A172 (cell line): Measurements from ENCODE around the gene LRRTM4. TPM values are rescaled to one million over a fixed set of nuclear protein-coding genes. Genes with fewer than 3 reads are reported as not detected.
"Not testable (repeated sequence)": the region's sequence is repeated elsewhere in the genome, so short reads cannot be mapped to it uniquely, and the experiment has no call there.

Source experiments
- DNase-seq: peaks from one replicate; pipeline ENCODE4 v3.0.0-alpha.2; 2015; ENCODE audit warnings: low spot score
- total RNA-seq: library from RNA; depleted of rRNA; stranded (reverse); fragments of >200 nt; shearing (Covaris generic); gene quantifications from 2 replicates; pipeline ENCODE4 v1.2.3, GENCODE V29; 2014

LRRTM4 gene
- total RNA-seq, 1 experiment from 2014 or later, result 0.12 TPM

DNA sequence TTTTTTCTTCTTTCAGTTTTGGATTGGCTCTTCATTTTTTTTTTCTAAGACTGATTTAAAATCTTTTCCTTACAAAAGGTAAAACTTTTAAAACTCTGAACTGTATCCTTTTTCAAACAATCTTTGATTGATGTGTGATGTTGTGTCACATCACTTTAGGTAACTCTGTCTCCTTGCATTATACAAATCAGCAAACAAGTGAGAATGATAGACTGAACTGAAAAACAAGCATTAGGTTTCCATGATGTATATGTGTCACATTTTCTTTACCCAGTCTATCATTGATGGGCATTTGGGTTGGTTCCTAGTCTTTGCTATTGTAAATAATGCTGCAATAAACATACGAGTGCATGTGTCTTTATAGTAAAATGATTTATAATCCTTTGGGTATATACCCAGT is 655.7 kb downstream of the LRRTM4 start:
- DNase-seq, result no peak

DNA sequence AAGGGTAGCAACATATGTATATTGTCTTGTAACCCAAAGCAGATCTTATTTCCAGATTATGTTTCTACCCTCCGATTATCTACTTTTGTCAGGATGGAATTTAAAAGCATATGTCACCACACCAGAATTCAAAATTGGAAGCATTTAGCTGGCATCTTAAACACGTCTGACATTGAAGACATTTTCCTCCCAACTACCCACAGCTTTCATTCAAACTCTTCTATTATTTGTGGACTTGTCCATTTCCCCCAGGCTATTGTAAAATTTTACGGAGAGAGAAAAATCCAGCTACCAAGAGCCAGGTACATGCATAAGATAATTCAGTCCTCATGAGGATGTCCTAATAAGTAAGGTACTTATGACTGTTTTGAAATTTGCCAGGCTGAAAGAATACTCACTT is 659.3 kb downstream of the LRRTM4 start:
- no peak for DNase-seq

DNA sequence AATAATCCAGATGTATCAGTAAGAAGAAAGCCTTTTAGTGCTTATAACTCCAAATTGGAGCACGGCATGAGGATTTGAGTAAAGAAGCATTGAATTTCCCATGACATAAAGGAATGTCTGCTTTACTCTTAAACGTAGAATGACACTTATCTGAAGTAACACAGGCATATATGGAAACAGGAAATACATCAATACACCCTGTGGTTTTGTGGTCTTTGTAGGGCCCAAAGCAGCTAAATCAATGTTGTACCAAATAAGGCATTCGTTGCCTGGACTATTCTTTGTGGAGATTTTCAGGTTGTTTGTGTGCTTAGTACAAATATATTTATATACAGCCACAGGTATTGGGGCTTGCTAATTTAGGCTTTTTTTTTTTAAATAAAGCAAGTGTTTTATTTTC is 660.5 kb downstream of the LRRTM4 start:
- no peak for DNase-seq

DNA sequence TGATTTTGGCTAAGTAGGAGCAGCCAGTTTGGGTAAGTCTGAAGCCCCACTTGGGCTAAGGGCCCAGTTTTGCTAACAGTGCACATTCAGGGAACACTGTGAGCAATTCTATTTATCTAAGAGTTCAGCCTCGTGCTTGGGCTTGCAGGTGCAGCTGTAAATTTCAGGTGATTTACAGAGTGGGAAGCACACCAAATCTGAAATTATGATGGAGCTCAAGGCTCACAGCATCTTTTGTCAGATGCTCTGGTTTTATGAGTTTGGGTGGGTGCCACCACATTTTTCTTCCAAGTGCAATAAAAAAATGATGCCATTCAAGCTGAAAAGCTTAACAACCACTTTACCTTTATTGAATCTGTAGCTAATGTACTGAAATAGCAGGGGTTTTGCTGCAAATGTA is 671.2 kb downstream of the LRRTM4 start:
- DNase-seq, result no peak

DNA sequence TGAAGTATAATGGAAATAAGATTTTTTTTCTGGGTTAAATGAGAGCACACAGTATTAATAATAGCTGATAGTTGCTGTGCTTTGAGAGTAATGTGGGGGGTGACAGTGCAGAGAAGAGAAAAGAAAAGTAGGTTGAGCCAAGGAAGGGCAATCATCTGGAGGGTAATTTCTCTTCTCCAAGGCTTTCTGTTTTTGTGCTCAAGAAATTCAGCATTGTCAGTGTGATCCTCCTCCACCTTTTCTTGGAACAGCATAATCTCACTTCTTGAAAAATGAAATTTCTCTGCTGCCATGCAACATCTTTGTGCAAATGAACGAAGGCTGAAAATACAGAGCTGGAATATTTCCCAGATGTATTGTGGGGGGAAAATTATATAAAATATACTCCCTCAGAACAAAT is 673.1 kb downstream of the LRRTM4 start:
- no peak for DNase-seq

DNA sequence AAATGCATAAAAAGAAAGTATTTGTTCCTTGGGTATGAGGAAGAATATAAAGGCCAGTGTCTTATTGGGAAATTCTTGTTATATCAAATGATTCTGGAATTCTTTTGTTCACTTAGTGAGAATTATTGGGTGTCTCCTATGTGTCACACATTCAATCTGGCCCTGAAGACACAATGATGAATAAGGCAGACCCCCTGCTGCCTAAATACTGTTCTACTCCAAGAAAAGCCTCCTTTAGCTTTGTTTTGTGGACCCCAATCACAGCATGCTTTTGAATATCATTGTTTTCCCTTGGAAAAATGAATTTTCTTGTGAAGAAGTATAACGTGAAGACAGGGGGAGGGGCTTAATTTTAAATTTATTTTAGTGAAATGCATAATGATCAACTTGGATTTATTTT is 682.4 kb downstream of the LRRTM4 start:
- DNase-seq, result no peak

DNA sequence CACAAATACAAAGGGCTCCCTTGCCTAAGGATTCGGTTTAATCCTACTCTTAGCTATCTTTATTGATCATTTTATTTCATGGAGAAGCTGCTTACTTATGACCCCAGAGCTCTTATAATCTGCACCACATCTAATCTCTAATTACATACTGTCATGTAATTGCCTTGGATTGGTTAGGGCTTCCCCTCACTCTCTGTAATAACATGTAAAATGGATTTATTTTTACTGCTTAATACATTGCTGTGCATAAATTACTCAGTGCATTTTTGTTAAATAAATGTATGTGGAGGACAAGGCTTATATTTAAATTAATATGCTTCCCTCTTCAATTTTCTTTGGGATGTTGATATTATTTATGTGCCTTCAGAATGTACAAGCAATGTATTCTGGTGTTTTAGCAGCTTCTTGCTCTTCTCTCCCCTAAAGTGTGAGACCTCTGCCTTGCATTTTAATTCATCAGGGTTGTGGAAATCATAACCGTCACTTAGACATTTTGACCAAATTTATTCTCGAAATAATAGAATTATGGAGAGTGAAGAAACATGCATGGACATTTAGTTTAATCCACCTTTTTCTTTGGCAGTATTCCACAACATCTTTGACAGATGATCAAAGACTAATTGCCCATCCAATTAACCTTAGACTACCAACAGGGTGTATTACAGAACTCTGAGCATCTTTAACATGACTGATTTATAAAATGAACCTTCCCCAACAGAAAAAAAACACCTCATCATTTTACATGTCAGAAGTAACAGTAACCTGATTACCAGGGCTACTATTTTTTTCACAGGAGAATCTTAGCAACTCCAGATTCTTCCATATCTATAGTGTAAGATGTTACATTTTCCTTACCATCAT is 692.6 kb downstream of the LRRTM4 start:
- no peak for DNase-seq

DNA sequence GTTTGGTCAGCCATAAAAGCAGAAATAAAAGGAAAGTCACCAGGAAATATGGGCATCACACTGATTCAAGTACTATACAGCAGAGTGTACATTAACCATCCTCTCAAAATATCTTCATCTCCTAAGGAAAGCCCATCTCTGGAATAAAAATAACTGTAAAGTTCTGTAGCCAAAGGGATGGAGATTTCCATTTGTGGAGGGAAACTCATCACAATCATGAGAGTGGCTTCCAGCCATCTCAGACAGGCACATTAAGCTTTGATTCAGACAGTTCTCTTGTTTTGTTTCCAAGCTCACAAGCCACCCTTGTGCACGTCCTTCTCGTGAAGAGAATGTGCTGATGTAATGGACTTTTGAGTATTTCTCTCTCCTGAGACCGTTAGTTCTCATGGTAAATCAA is 695.5 kb downstream of the LRRTM4 start:
- no peak for DNase-seq

DNA sequence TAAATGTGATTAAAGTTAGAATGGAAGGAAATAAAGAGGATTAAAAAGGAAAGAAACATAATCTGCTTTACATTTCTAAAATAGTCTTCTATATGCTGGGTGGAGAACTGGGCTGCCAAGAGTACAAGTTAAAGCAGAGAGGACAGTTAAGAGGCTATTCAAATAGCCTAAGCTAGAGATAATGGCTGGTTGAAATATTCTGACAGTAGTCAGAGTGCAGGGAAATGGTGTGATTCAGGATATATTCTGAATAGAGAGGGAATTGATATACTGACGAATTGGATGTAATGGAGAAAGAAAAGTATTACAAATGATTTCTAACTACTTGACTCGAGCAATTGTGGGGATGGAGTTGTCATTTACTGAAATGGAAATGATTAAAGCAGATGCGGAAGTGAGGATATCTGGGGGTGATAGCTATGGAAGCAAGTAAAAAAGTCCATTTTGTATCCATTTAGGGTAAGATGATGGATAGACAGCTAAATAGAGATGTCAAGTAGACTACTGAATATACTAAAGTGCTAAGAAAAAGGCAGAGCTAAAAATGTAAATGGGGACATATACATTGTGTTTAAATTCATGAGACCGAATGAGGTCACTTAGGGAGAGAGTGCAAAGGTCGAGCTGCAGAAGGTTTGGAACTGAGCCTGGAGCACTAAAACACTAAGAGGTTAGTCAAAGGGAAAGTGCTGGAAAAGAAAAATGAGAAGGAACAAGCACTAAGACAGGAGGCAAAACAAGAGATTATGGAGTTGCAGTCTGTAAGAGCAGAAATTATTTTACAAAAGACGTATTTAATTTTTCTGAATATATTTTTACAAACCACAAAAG is 696.8 kb downstream of the LRRTM4 start:
- no peak for DNase-seq

DNA sequence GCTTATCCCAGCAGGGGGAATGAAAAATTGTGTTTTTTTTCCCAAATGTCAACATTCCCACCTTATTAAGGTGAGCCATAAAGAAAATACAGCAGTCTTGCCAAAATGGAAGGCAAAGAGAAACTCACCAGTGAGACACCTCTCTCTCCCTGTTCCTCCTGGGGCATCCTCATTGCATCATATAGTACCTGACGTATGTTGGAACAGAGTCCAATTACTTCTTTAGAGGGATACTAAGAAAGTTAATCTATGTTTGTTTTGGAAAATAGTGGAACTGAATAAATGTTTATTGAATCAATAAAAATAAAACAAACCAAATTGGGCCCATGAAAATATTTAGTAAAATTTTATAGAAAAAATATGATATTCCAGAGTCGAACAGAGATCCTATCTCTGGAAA is 700.4 kb downstream of the LRRTM4 start:
- DNase-seq, result no peak

DNA sequence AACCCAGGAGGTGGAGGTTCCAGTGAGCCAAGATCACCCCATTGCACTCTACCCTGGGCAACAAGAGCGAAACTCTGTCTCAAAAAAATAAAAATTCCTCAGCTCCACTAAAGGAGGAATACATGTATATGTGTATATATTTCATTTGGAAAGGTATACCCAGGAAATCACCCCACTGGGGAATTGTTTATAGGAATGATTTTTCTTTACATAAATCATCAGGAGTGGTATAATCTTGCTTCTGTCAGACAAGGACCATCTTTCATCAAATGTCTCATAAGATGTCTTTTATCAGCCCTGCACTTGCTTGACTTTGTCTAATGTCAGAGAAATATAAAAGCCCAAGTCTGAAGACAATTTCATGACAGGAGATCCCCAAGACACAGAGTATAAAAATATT is 709.1 kb downstream of the LRRTM4 start:
- DNase-seq, result no peak

DNA sequence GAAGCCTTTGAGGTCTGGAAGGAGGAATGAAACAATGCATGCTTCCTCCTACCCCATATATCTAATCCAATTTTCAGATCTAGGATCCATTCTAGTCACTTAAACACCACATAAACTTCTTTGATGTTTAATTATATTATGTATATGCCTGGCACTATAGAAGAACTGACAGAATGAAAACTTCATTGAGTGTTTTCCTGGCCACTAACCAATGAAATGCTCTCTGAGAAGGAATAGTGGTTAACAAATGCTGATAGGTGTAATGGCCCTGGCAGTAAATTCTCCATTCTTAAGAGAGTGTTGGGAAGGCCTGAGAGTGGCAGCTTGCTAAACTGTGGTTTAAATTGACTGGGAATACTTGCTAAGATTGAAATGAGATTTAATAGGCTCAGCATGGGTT is 710.0 kb downstream of the LRRTM4 start:
- no peak for DNase-seq

DNA sequence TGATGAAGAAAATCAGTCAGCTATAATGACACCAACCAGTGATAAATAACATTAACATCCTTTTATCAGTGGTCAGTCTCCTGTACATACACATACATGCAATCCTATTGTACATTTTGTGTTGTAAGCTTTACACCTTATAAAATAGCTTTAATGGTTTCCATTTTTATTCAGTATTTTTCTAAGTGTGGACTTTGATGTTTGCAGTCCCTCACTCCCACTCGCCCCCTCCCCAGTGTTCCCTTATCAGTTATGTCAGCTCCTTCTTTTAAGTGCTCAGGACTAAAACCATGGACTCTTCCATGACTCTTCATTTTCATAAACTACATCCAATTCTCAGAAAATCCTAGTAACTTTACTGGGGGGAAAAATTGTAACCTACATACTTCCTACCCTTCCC is 713.0 kb downstream of the LRRTM4 start:
- no peak for DNase-seq

DNA sequence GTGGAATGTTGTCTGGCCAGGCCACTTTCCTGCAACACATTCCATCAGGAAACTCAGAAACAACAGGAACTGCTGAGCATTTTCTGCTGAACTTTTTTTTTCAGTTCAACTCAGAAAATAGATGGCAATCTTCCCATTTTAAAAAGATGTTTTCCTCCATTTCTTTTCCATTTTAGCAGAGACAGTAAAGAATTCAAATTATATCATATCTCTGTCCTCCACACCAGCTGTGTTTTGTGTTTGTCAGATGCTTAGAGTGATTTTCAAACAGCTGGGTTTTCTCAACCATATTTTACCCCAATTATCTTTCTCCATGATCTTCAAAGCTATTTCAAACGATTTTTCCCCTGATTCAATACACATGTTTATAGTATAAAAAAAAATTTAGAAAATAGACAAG is 713.4 kb downstream of the LRRTM4 start:
- no peak for DNase-seq

DNA sequence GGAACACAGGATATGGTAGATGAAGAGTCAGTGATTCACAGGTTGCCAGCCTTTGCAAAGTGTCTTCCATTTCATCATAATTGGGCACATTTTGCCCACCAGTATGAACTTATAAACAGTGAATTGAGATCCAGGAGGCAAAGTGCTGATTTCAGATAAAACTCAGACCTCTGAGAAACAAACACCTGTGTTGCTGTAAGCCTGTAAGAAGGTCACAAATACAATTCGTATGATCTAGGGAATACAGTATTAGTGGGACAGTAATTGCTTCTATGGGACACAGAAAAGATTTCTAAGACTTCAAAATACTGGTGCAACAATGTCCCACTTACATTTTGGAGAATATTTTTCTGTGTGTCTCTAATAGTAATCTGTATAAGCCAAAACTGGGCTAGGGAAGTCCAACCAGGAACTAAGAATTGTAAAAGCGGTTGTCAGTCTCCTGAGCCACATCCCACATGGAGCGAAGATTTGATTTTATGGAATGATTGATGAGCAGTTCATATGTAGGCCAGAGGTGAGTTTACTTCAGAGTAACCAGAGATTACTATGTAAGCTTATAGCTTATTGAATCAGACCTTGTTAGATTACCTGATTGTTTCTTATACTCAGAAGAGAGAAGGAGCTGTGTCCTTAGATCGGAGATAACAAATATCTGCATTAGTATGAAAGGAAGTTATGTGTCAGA is 728.4 kb downstream of the LRRTM4 start:
- no peak for DNase-seq

DNA sequence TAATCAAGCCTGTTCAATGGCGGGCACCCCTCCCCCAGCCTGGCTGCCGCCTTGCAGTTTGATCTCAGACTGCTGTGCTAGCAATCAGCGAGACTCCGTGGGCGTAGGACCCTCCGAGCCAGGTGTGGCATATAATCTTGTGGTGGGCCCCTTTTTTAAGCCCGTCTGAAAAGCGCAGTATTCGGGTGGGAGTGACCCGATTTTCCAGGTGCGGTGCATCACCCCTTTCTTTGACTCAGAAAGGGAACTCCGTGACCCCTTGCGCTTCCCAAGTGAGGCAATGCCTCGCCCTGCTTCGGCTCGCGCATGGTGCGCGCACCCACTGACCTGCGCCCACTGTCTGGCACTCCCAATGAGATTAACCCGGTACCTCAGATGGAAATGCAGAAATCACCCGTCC is 740.9 kb downstream of the LRRTM4 start:
- DNase-seq, result not testable (repeated sequence)

DNA sequence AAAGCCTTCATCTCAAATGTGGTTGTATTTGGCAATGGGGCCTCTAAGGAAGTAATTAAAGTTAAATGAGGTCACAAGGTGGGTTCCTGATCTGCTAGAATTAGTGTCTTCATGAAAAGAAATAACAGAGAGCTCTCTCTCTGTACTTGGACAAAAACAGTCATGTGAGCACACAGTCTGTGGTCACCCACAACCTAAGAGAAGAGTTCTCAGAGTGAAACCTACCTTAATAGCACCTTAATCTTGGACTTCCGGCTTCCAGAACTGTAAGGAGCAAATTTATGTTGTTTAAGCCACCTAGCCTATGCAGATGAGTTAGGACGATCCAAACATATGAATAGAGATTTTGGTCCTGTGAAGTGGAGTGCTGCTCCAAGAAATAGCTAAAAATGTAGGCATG is 758.9 kb downstream of the LRRTM4 start:
- no peak for DNase-seq

DNA sequence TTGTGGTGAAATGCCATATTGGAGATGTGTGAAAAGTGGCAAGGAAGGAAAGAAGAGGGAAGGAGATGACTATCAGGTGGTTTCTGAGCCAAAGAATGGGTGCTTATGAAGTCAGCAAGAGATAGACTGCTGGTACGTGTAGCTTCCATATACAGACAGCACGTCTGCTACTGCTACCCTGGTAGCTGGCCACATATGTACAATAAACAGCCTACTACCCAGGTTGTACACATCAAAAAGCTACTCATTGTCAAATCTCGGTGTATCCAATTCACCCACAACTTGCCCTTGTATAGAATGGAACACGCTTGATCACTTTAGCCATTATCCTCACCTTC is 761.8 kb downstream of the LRRTM4 start:
- DNase-seq, result no peak

DNA sequence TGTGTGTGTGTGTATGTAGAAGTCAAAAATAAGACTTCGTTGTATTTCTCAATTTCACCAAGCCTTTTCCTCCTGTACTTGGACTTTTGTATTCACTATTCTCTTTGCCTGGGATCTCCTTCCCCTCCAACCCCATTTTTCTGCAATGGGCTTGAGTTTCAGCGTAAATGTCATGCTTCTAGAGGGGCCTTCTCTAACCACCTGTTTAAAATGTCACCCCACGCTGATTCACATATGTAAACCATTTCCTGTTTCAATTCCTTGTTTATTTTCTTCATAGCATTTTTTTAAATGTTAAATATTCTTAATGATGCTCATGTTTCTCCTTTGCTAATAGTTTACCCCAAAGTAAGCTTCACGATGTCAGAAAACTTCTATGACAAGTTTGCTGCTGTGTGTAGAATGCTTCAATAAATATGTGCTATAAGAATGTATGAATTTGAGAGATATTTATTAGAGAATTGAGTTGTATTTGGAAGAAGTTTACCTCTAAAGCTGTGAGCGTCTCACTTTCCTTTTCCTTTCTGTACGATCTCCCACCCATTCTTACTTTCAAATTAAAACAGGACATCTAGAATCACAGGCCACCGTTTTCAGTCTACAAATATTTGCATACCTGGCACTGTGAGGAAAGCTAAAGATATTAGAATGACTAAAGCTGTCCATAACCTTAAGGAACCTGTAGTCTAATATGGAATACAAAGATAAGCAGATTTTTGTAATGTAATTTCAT is 762.4 kb downstream of the LRRTM4 start:
- DNase-seq, result no peak

DNA sequence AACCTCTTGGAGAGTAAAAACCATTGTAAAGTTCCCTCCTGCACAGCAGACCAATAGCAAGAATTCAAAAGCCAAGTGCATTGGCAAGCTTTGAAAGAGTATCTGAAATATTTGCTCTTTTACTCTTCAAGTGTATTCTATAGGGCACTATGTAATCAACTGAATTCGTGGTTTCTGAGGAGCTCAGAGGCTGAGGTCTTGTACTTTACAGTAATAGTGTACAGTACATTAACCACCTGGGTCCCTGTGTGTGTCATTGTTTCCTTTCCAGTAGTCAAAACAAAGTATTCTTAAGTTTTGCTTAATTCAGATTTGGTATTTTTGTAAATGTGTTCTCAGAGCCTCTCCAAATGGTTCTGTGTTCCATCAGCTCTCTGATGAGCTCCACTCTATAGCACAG is 769.7 kb downstream of the LRRTM4 start:
- DNase-seq, result no peak

DNA sequence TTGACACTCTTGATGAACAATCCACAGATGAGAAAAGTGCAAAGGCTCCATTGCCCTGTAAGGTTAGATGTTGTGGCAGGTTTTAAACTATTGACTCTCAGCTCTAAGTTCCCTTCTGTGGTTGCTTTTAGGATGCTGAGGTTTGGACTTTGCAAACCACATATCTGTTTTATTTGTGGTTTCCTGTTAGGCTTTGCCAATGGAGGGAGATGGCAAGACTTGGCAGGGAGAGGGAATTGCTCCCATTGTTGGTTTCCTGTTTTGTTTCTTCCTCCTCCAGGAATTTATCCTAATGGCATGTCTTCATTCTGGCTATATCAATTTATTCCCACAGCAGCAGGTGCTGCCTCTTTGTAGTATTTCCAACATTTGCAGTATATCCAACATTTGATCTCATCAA is 772.3 kb downstream of the LRRTM4 start:
- peak; percentile 57 for DNase-seq
